AML-193 (cell line): ENCODE data around the gene ARID1B.

Source experiments
- DNase-seq, 2 experiments: peaks; one replicate each; lab custom pipeline; 2025; lab: John Stamatoyannopoulos, UW

Gene ARID1B

DNA sequence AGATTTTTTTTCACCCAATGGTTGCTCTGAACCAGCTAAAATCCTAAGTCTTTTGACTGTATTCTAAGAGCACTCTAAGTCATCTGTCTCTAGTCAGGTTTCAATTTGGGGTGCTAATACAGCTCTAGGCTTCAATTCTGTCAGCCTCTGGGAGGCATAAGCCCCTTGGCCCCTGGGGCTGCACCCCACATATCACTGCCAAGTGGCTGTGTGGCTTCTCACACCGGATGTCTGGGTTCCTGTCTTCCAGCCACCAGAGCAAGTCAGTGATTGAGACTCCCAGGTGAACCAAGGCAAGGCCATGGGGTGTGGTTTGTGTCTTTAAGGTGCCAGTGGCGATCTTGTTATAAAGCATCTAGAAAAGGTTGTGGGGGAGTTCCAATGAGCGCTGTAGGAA is 409.6 kb downstream of the ARID1B start:
- no peak for DNase-seq

DNA sequence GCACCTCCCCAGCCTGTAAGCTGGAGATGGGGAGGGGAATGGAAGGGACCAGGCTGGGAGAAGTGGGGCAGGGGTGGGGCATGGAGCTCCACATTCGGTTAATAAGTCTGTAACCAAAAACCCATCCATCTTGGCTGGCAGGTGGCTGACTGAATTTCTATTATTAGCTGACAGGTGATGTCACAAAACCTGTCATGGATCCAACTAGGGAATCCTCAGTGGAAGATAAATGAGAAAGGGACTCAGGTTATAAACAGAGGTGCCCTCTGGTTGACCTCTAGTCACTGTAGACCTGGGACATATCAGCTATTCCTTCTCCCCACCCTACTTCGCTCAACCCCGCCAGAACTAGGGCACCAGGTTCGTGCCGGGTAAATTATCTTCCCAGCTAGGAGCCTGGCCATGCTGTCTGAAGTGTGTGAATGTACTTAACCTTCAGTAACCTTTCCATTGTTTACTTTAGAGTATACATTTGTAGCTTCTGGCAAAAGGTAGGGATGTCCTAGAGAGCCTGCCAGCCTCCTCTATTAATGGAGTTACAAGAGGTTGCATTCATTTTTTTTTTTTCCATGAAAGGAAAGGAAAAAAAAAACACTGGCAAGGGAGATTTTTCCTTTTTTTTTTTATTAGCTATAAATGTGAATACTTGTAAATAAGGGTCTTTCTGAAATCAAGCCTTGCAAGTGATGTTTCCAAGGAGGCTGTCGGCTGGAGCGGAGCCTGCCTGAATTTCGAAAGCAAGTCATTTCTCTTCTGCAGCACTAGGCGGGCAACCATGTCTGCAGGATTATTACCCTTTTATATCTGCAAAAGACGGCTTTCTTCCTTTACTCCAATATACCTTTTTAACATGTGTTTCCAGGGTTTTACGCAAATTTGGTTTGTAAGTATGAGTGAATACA is 410.3 kb downstream of the ARID1B start:
- DNase-seq: no peak

DNA sequence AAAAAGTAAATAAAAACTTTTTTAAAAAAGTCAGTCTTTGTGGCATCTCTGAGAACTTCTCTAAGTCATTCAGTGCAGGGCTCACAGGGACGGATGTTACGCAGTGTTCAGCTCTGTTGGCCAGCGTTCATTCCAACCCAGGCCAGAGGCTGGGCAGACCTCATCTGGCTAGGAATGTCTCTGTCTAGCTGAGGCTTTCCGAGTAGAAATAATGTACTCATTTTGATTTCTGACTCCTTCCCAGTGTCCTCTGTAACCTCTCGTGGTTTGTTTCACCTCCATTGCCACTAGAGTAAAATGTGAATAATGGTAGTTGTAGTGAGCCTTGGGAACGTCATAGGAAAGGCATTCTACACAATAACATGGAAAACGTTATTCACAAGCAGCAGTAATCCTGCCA is 411.0 kb downstream of the ARID1B start:
- DNase-seq: no peak

DNA sequence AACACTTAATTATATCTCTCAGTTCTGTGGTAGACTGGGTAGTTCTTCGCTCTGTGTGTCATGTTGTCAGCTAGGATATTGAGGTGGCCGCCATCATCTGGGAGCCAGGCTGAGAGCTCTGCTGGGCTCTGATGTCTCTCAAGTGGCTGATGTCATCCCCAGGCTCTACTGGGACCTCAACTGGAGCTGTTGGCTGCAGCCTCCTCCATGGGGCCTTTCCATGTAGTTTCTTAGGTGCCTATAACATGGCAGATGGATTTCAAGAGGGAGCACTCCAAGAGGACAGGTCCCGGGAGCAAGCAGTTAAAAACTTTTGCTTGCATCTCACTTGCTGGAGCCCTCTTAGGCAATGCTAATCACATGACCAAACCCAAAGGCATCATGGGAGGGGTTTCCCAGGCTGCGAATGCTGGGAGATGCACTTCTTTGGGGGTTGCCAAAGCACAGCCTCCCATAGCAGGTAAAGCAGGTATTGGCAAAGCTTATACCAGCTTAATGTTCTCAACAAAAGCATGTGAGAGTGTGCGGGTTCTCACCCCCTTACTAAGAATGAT is 416.3 kb downstream of the ARID1B start:
- DNase-seq: no peak

DNA sequence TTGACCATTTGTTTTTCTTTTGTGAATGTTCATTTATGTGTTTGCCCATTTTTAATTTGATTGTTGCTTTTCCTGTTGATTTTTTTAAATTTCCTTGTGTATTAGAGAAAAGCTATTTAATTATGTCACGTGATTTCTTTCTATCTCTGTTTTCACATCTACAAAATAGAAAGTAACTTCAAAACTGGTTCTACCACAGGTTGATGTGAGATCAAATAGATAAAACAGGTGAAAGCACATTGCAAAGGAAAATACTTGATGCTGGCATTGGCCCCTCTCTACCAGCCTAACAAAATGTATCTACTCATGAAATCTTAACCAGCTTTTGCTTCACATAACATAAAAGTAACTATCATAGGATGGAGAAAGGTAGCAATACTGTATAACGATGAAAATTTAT is 416.9 kb downstream of the ARID1B start:
- DNase-seq: no peak

DNA sequence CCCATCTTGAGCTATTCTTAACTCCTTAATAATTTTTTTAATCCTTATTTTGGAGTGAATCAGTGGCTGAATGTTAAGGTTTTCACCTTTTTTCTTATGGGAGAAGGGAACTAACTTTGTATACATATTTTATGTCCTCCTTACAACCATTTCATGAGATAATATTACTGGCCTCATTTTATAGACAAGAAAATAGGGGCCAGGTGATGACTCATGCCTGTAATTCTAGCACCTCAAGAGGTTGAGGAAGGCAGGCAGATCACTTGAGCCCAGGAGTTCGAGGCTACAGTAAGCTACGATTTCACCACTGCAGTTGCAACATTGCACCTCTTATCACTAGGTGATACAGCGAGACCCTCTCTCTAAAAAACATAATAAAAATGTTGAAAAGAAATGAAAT is 417.5 kb downstream of the ARID1B start:
- no peak for DNase-seq

DNA sequence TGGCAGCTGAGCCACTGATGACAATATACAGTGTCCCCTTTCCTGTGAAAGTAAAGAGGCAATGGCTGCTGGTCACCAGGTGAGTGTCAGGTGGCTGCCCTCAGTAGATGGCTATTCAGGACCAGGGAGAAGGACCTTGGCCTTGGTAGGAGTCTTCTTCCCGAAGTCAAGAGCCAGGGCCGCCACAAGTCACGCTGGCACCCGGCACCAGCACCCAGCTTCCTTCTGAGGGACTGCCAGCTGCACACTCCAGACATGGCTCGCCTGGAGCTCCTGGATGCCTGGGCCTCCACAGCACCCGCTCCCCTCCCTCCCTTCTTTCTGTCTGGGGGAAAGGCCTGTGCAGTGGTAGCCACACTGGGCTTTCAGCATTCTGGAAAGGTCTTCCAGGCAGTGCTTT is 419.2 kb downstream of the ARID1B start:
- no peak for DNase-seq

DNA sequence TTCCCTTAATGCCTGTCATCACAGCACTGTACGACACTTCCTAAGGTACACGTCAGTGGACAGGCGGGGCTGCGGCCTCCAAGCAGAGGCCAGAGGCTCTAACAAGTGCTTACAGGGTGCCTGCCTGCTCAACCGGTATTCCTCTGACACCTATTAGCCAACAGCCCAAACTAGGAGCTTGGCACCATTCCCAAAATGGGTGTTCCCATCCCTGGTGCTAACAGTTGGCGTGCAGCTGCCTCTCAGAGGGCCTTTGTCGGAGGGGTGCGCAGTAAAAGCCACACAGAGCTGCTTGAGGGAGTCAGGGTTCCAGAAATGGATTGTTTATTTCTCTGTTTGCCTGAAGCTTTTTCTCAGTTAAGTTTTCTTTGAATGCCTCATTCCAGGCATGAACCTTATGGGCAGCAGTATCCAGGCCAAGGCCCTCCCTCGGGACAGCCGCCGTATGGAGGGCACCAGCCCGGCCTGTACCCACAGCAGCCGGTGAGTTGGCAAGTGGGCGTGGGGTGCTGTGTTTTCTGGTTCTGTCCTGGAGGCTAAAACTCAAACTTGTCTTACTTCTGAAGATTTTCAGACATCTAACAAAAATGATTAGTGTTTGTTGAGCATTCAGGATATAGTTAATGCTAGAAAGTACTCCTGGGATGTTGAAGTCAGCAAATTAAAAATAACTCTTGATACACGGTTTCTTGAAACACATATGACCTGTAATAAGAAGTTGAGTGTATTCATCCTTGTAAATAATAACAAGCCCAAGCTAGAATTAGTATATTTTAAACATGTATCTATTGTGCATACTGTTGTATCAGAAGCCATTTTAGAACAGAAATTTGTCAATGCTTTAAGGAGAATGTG is 421.5 kb downstream of the ARID1B start:
- no peak for DNase-seq

DNA sequence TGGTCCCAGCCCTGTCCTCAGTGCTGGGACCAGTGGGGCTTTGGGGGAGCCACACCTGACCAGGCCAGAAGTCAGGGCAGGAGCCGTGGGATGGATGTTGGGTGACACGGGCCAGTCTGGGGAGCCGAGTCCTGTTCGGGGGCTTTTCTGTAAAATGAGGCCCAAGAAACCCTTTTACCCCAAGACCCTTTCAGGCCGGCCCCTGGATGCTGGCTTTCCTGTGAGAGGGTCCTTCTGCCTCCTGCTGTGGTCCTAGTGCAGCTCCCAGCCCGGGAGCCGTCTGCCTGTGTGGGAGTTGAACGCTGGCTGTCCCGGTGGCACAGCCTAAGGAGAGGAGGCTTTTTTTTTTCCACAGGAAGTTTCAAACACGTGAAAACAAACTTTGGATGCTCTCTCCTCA is 422.9 kb downstream of the ARID1B start:
- DNase-seq: no peak

DNA sequence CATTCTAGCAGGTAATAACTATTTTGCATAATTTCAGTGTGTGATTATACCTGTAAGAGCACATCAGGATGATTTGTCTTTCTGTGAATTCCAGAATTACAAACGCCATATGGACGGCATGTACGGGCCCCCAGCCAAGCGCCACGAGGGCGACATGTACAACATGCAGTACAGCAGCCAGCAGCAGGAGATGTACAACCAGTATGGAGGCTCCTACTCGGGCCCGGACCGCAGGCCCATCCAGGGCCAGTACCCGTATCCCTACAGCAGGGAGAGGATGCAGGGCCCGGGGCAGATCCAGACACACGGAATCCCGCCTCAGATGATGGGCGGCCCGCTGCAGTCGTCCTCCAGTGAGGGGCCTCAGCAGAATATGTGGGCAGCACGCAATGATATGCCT is 423.4 kb downstream of the ARID1B start:
- no peak for DNase-seq

DNA sequence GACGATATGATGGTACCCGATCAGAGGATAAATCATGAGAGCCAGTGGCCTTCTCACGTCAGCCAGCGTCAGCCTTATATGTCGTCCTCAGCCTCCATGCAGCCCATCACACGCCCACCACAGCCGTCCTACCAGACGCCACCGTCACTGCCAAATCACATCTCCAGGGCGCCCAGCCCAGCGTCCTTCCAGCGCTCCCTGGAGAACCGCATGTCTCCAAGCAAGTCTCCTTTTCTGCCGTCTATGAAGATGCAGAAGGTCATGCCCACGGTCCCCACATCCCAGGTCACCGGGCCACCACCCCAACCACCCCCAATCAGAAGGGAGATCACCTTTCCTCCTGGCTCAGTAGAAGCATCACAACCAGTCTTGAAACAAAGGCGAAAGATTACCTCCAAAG is 423.9 kb downstream of the ARID1B start:
- DNase-seq: no peak

DNA sequence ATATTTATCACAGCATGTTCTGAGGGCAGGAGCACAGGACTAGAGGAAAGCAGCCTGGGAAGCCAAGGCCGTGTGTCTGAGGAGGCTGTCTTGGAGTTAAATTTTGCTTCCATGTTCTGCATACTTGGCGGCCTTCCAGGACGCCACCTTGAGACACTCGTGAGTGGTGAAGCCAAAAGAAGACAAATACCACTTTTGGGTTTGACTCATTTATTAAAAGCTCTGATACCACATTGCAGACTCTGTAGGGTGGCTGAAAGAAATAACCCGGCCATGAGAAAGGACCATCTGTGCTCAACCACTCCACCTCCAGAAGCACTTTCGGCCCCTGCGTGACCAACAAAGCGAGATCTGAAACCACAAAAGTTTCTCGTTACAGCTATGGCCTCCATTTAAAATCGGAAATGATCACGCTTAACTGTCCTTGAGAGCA is 426.1 kb downstream of the ARID1B start:
- no peak for DNase-seq

DNA sequence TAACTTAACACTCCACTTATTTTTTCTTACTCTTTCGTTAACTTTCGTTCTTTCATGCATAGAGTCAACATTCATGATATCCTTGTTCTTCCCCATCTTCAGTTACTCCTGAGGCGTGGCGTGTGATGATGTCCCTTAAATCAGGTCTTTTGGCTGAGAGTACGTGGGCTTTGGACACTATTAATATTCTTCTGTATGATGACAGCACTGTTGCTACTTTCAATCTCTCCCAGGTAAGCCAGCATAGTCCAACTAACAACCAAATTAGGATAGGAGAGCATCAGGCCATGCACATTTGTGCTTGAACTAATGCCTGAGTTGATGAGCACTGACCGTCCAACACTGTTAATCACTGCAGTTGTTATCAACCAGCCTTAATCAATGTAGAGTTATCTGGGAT is 426.6 kb downstream of the ARID1B start:
- DNase-seq: no peak

DNA sequence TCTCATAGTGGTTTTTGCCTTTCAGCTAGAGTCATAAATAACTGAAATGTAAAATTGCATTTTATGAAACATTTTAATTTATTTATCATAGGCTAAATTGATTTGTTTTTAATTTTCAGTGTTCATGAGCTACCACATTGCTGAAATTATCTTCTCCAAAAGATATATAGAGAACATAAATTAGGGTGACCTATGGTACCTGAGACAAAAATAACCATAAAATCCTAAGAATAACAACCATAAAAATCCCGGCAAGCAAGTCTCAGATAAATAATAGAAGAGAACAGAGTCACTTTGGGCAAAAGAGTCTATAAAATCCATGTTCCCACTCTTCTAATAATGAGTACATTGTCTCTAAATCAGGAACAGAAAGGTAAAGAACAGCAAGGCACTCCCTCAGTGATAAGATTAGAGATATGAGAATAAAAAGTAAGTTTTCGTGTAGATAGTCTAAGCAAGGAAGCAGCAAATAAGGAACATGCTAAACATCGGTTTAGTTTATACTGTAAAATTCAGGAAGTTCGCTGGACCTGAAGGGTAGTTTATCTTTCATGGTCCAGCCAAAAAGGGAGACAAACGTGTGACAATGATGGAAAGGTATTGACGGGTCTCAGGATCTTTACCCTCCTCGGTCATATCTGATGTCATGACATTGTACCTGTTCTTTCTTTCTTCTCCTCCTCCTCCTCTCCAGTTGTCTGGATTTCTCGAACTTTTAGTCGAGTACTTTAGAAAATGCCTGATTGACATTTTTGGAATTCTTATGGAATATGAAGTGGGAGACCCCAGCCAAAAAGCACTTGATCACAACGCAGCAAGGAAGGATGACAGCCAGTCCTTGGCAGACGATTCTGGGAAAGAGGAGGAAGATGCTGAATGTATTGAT is 428.5 kb downstream of the ARID1B start:
- no peak for DNase-seq

DNA sequence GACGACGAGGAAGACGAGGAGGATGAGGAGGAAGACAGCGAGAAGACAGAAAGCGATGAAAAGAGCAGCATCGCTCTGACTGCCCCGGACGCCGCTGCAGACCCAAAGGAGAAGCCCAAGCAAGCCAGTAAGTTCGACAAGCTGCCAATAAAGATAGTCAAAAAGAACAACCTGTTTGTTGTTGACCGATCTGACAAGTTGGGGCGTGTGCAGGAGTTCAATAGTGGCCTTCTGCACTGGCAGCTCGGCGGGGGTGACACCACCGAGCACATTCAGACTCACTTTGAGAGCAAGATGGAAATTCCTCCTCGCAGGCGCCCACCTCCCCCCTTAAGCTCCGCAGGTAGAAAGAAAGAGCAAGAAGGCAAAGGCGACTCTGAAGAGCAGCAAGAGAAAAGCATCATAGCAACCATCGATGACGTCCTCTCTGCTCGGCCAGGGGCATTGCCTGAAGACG is 429.2 kb downstream of the ARID1B start:
- DNase-seq: no peak

DNA sequence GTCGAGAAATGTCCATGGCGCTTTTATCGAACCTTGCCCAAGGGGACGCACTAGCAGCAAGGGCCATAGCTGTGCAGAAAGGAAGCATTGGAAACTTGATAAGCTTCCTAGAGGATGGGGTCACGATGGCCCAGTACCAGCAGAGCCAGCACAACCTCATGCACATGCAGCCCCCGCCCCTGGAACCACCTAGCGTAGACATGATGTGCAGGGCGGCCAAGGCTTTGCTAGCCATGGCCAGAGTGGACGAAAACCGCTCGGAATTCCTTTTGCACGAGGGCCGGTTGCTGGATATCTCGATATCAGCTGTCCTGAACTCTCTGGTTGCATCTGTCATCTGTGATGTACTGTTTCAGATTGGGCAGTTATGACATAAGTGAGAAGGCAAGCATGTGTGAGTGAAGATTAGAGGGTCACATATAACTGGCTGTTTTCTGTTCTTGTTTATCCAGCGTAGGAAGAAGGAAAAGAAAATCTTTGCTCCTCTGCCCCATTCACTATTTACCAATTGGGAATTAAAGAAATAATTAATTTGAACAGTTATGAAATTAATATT is 430.4 kb downstream of the ARID1B start:
- no peak for DNase-seq

DNA sequence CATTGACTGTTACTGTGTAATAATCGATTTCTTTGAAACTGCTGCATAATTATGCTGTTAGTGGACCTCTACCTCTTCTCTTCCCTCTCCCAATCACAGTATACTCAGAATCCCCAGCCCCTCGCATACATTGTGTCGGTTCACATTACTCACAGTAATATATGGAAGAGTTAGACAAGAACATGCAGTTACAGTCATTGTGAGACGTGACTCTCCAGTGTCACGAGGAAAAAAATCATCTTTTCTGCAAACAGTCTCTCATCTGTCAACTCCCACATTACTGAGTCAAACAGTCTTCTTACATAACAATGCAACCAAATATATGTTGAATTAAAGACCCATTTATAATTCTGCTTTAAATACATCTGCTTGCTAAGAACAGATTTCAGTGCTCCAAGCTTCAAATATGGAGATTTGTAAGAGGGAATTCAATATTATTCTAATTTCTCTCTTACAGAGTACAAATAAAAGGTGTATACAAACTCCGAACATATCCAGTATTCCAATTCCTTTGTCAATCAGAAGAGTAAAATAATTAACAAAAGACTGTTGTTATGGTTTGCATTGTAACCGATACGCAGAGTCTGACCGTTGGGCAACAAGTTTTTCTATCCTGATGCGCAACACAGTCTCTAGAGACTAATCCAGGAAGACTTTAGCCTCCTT is 432.8 kb downstream of the ARID1B start:
- no peak for DNase-seq

DNA sequence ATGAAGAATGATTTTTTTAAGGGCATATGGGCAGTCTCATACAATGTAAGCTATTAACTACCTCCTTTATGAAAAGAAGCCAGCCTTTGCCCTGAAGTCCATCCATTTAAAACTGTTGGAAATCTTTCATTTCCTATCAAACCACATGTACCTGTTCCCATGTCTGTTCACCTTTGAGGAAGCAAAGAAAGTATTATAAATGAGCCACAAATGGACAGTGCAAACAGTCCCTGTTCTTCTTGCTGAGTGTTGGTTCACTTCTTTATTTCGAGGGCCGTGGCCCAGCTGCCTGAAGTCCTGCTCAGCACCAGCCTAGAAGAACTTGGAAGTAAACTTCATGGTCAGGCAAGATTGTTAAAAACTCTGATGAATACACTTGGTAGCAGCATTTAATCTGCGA is 433.8 kb downstream of the ARID1B start:
- no peak for DNase-seq

DNA sequence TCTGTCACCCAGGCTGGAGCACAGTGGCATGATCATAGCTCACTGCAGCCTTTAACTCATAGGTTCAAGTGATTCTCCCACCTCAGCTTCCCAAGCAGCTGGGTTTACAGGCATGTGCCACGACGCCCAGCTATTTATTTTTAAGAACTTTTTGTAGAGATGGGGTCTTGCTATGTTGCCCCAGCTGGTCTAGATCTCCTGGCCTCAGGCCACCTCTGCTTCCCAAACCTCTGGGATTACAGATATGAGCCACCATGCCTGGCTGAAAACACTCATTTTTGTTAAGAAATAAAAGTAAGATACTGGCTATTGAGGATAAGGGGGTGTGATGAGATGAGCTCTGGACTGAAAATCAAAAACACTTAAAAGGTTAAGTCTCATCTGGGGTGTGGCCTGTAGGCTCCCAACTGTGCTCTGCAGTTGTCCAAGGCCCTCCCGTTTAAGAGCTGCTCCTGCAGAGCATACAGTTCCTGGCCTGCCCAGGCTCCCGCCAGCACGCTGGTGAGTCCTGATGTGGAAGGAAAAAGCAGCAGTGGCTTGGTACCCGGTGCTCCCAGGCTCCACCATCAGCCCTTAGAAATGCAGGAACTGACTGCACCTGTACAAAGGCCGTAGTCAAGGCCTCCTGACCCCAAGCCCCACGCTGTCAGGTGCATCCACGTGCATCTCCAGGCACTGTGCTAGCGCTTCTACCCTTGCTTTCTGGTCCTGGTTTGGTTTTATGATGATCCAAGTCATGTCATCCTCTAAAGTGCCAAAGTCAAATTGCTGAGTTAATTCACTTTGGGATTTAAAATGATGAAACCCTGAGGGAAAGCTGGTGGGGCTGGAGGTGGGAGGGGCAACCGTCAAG is 434.7 kb downstream of the ARID1B start:
- no peak for DNase-seq

DNA sequence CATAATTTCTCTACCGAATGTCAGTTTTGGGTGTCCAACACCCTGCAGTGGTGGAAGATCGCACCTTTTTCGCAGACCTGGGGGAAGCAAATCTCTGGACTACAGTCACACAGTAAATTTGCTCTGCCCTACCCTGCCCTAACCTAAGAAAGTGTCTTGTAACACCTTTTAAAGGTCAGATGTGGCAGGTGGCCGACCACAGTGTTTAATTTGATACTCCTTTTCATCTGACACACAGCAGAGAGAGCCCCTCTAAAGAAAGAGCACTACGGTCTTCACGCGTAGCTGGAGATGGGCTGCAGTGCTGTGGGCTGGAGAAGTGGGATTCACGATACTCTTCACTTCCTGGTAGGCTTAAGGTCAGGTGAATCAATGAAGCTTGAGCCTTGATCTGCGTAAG is 436.2 kb downstream of the ARID1B start:
- no peak for DNase-seq
